GM12878 (cell line): ENCODE results near the gene CKS1B. TPM values are rescaled to one million over a fixed set of nuclear protein-coding genes. Genes with fewer than 3 reads are reported as not detected.
A peak's percentile ranks its signal among the peaks of the same experiment; 100 is the strongest.

Experiments used
- ASH2L ChIP-seq: fragments of 300-600, 200-600 bp; sonication (generic); IDR thresholded peaks from 2 replicates; pipeline ENCODE4 v1.6.1; 2017; ENCODE audit warnings: low read depth, mild to moderate bottlenecking, borderline replicate concordance
- BMI1 ChIP-seq: fragments of 450-650 bp; IDR thresholded peaks from 2 replicates; pipeline ENCODE4 v1.6.1; 2016; ENCODE audit warnings: mild to moderate bottlenecking, moderate library complexity, borderline replicate concordance
- BRCA1 ChIP-seq: IDR thresholded peaks from 2 replicates; pipeline ENCODE4 v1.6.1; 2011; ENCODE audit warnings: low read depth, low read length, improper control_type of control experiment
- CBFB ChIP-seq: IDR thresholded peaks from 2 replicates; pipeline ENCODE4 v1.6.1; 2016; ENCODE audit warnings: antibody characterized with exemption, low read depth
- CHD1 ChIP-seq: IDR thresholded peaks from 2 replicates; pipeline ENCODE4 v1.6.1; 2012; ENCODE audit warnings: low read depth, low read length, improper control_type of control experiment
- EP300 ChIP-seq, 2 experiments: fragments of 150-350 bp in 1 of 2; IDR thresholded peaks; 2 replicates each; pipeline ENCODE4 v1.6.1; 2011 to 2012; ENCODE audit warnings: low read depth in 2 of 2, low read length in 2 of 2, borderline replicate concordance in 1 of 2, improper control_type of control experiment in 1 of 2, inconsistent platforms in 1 of 2; ENCODE audit not compliant: control insufficient read depth in 1 of 2
- ETV6 ChIP-seq, 2 experiments: fragments of 450-650 bp in 1 of 2; IDR thresholded peaks in 1 of 2; conservative IDR thresholded peaks in 1 of 2; 2 replicates each; pipeline ENCODE4 v1.6.1; 2014; ENCODE audit warnings: antibody characterized with exemption in 1 of 2, borderline replicate concordance in 1 of 2, low read depth in 1 of 2, mild to moderate bottlenecking in 1 of 2, moderate library complexity in 1 of 2
- GATAD2B ChIP-seq: fragments of 450-650 bp; conservative IDR thresholded peaks from 2 replicates; pipeline ENCODE4 v1.6.1; 2017; ENCODE audit warnings: low read depth, mild to moderate bottlenecking, moderate library complexity
- IKZF2 ChIP-seq, 2 experiments: fragments of 450-650 bp; IDR thresholded peaks; 2 replicates each; pipeline ENCODE4 v1.6.1; 2017; ENCODE audit warnings: mild to moderate bottlenecking in 2 of 2, moderate library complexity in 2 of 2
- IRF4 ChIP-seq: IDR thresholded peaks from 2 replicates; pipeline ENCODE4 v1.6.1; 2011; ENCODE audit warnings: low read depth, low read length
- MEF2A ChIP-seq: IDR thresholded peaks from 2 replicates; pipeline ENCODE4 v1.6.1; 2011; ENCODE audit warnings: low read depth, mild to moderate bottlenecking, low read length, moderate library complexity; ENCODE audit not compliant: insufficient read depth
- MTA2 ChIP-seq: fragments of 450-650 bp; IDR thresholded peaks from 2 replicates; pipeline ENCODE4 v1.6.1; 2016; ENCODE audit warnings: low read depth, mild to moderate bottlenecking, moderate library complexity
- MXI1 ChIP-seq: fragments of 150-350 bp; IDR thresholded peaks from 2 replicates; pipeline ENCODE4 v1.6.1; 2011; ENCODE audit warnings: low read depth, mild to moderate bottlenecking, inconsistent platforms, low read length, improper control_type of control experiment
- NBN ChIP-seq: fragments of 450-650 bp; IDR thresholded peaks from 2 replicates; pipeline ENCODE4 v1.6.1; 2016
- NR2C2 ChIP-seq: IDR thresholded peaks from 2 replicates; pipeline ENCODE4 v1.6.1; 2011; ENCODE audit warnings: borderline replicate concordance, low read depth; ENCODE audit not compliant: control insufficient read depth, insufficient read length
- RB1 ChIP-seq: fragments of 450-650 bp; formaldehyde crosslinking; IDR thresholded peaks from 2 replicates; pipeline ENCODE4 v1.6.1; 2017; ENCODE audit warnings: mild to moderate bottlenecking, borderline replicate concordance
- RELA ChIP-seq: fragments of 450-650 bp; IDR thresholded peaks from 2 replicates; pipeline ENCODE4 v1.8.0; 2014; ENCODE audit warnings: borderline replicate concordance; ENCODE audit not compliant: partially characterized antibody
- SMC3 ChIP-seq: IDR thresholded peaks from 2 replicates; pipeline ENCODE4 v1.6.1; 2011; ENCODE audit warnings: low read length, improper control_type of control experiment, borderline replicate concordance
- SREBF1 ChIP-seq: IDR thresholded peaks from 2 replicates; pipeline ENCODE4 v1.6.1; 2012; ENCODE audit warnings: mild to moderate bottlenecking, low read length
- SRF ChIP-seq, 2 experiments: IDR thresholded peaks; 2 replicates each; pipeline ENCODE4 v1.6.1; 2011; ENCODE audit warnings: low read depth in 2 of 2, low read length in 2 of 2, mild to moderate bottlenecking in 1 of 2, moderate library complexity in 1 of 2
- STAT3 ChIP-seq: IDR thresholded peaks from 2 replicates; pipeline ENCODE4 v1.6.1; 2011; ENCODE audit warnings: low read depth, low read length, improper control_type of control experiment
- TCF12 ChIP-seq: IDR thresholded peaks from 2 replicates; pipeline ENCODE4 v1.6.1; 2011; ENCODE audit warnings: low read depth, mild to moderate bottlenecking, low read length
- WRNIP1 ChIP-seq: IDR thresholded peaks from 2 replicates; pipeline ENCODE4 v1.6.1; 2011; ENCODE audit warnings: low read depth, low read length, improper control_type of control experiment, borderline replicate concordance
- polyA plus RNA-seq, 11 experiments: library from polyadenylated mRNA; depleted of rRNA in 4 of 11; unstranded in 6 of 11; stranded (reverse) in 5 of 11; fragments of >200 nt; fragmentation: Nextera tagmentation in 4 of 11; fragmentation: Illumina TruSeq in 1 of 11; extraction: Ambion mirVana in 4 of 11; extraction: Trizol in 1 of 11; gene quantifications; 1 replicate in 1 of 11; 2 replicates in 10 of 11; pipeline versions ENCODE4 v1.2.1 to v1.2.3, GENCODE V29; 2011 to 2016; ENCODE audit warnings: inconsistent platforms in 2 of 11, missing spikeins in 2 of 11, low read depth in 1 of 11
- total RNA-seq, 4 experiments: library from RNA; depleted of rRNA in 3 of 4; stranded (reverse); fragments of >200 nt in 3 of 4; fragmentation: Illumina TruSeq in 1 of 4; extraction: Trizol in 1 of 4; gene quantifications; 2 replicates each; pipeline versions ENCODE4 v1.2.1 to v1.2.3, GENCODE V29; 2013 to 2021
- TF ChIP-seq, protein P1 (sequence below): fragments of 150-350 bp; IDR thresholded peaks from 2 replicates; pipeline ENCODE4 v1.6.1; 2014; ENCODE audit warnings: mild to moderate bottlenecking, low read depth, low read length
- TF ChIP-seq, protein P2 (sequence below): fragments of 450-650 bp; IDR thresholded peaks from 2 replicates; pipeline ENCODE4 v1.6.1; 2018; ENCODE audit warnings: mild to moderate bottlenecking, low read depth, moderate library complexity; ENCODE audit not compliant: partially characterized antibody
- TF ChIP-seq, protein P3 (sequence below): IDR thresholded peaks from 2 replicates; pipeline ENCODE4 v1.6.1; 2012; ENCODE audit warnings: low read depth, low read length, improper control_type of control experiment

CKS1B gene
- total and polyA plus RNA-seq, 10 of the 15 experiments (the other 5 are each of a cell fraction or from before 2014, with no cell fraction given): 125 to 608 (median 364) TPM

DNA sequence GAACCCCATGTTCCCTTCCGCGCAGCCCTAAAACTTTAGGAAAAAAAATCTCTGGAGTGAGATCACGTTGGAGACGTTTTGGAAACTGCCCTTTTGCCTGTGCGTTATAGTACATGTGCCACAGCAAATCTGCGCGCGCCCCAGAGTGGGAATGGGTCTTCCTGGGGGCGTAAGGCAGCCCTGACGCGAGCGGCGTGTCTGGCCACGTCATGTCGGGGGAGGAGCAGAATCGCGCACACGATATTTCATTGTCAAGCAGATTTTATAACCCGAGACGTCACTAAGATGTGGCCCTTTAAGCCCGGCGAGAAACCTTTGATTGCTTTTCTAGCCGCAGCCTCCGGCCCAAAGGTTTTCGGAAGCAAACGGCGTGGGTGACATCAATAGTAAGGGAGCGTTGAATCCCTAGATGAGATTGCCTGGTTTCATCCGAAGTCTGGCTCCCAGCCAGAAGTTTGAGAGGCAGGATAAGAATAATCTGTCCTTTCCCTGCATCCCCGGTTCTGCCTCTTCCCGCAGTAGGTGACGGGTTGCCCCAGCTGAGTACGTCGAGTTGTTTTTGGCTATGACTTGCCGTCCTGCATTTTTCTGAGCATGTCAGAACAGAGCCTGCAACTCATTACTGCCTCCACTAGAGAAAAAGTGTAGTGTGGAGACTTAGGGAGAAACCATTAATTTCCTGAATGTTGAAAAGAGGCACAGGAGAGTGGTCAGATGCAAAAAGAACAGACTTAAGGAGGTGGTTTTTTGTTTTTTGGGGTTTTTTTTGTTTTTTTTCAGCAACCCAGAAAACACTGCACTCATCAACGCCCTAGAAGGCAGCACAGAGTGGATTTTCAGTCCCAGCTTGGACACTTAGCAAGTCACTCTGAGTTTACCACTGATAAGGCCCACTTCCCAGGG lies 37.1 kb upstream of the CKS1B start (continued):
- TF ChIP-seq, protein P1, sequence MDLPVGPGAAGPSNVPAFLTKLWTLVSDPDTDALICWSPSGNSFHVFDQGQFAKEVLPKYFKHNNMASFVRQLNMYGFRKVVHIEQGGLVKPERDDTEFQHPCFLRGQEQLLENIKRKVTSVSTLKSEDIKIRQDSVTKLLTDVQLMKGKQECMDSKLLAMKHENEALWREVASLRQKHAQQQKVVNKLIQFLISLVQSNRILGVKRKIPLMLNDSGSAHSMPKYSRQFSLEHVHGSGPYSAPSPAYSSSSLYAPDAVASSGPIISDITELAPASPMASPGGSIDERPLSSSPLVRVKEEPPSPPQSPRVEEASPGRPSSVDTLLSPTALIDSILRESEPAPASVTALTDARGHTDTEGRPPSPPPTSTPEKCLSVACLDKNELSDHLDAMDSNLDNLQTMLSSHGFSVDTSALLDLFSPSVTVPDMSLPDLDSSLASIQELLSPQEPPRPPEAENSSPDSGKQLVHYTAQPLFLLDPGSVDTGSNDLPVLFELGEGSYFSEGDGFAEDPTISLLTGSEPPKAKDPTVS: 0 out of 2 replicates have a peak, but pooled peaks have one; percentile 2
- TF ChIP-seq TCF12 (no peak), MXI1 (peak; percentile 21), ETV6 (conservative IDR thresholded peaks at IDR 0.05 in 1 of 2, IDR thresholded peaks at IDR 0.05 in 1 of 2; ENCODE audit: borderline replicate concordance in 1 of 2, low read depth in 1 of 2) (0 out of 4 replicates have a peak, but pooled peaks of 1 of the 2 experiments have one; percentile 31), GATAD2B (no peak), ASH2L (0 out of 2 replicates have a peak, but pooled peaks have one; percentile 18), SRF (IDR thresholded peaks at IDR 0.05; ENCODE audit: low read depth in 2 of 2, low read length in 2 of 2) (no peak), SREBF1 (peak; percentile 98), NR2C2 (no peak), EP300 (IDR thresholded peaks at IDR 0.05; ENCODE audit: borderline replicate concordance in 1 of 2, control insufficient read depth in 1 of 2, low read depth in 2 of 2, low read length in 2 of 2) (peak; percentile 37 to 56; a peak in 2 of 4 replicates), WRNIP1 (no peak), CHD1 (peak; percentile 98), STAT3 (no peak), BMI1 (no peak), RB1 (peak; percentile 18; the same call in 1 of the 2 replicates), MEF2A (no peak), IRF4 (0 out of 2 replicates have a peak, but pooled peaks have one; percentile 42), IKZF2 (IDR thresholded peaks at IDR 0.05) (peak; percentile 77 to 80; a peak in 3 of 4 replicates), SMC3 (no peak), BRCA1 (0 out of 2 replicates have a peak, but pooled peaks have one; percentile 20), RELA (no peak), MTA2 (no peak; the same call in 1 of the 2 replicates), NBN (0 out of 2 replicates have a peak, but pooled peaks have one; percentile 67), CBFB (peak; percentile 24; the same call in 1 of the 2 replicates)
- TF ChIP-seq, protein P2, sequence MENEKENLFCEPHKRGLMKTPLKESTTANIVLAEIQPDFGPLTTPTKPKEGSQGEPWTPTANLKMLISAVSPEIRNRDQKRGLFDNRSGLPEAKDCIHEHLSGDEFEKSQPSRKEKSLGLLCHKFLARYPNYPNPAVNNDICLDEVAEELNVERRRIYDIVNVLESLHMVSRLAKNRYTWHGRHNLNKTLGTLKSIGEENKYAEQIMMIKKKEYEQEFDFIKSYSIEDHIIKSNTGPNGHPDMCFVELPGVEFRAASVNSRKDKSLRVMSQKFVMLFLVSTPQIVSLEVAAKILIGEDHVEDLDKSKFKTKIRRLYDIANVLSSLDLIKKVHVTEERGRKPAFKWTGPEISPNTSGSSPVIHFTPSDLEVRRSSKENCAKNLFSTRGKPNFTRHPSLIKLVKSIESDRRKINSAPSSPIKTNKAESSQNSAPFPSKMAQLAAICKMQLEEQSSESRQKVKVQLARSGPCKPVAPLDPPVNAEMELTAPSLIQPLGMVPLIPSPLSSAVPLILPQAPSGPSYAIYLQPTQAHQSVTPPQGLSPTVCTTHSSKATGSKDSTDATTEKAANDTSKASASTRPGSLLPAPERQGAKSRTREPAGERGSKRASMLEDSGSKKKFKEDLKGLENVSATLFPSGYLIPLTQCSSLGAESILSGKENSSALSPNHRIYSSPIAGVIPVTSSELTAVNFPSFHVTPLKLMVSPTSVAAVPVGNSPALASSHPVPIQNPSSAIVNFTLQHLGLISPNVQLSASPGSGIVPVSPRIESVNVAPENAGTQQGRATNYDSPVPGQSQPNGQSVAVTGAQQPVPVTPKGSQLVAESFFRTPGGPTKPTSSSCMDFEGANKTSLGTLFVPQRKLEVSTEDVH: peak; percentile 71
- TF ChIP-seq, protein P3, sequence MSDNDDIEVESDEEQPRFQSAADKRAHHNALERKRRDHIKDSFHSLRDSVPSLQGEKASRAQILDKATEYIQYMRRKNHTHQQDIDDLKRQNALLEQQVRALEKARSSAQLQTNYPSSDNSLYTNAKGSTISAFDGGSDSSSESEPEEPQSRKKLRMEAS: no peak; the same call in 1 of the 2 replicates
